GM19397 (cell line): ENCODE measurements around the gene SH3RF3.

ENCODE experiments used
- ATAC-seq: cut with Tn5 transposase; IDR thresholded peaks from one replicate; pipeline ENCODE4 v1.9.1; 2021; ENCODE audit warnings: mild to moderate bottlenecking, moderate library complexity; ENCODE audit not compliant: unreplicated experiment

SH3RF3 gene

DNA sequence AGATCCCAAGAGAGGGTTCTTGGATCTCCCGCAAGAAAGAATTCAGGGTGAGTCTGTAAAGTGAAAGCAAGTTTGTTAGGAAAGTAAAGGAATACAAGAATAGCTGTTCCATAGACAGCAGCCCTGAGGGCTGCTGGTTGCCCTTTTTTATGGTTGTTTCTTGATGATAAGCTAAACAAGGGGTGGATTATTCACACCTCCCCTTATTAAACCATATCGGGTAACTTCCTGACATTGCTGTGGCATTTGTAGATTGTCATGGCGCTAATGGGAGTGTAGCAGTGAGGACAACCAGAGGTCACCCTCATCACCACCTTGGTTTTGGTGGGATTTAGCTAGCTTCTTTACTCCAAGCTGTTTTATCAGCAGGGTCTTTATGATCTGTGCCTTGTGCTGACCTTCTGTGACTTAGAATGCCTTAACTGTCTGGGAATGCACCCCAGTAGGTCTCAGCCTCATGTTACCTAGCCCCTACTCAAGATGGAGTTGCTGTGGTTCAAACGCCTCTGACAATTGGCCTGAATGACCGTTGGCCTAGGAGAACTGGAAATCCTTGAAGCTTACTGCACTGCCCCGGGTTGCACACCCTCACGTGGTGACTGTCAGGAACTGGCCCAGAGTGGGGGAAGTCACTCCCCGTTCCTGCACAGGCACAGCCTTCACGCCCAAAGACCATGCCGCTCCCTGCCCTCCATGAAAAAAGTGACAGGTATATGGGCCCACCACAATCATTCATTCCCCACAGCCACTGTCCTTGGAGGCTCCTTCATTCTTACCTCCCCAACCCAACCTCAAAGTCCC lies 347.8 kb downstream of the SH3RF3 start:
- ATAC-seq, result no peak

DNA sequence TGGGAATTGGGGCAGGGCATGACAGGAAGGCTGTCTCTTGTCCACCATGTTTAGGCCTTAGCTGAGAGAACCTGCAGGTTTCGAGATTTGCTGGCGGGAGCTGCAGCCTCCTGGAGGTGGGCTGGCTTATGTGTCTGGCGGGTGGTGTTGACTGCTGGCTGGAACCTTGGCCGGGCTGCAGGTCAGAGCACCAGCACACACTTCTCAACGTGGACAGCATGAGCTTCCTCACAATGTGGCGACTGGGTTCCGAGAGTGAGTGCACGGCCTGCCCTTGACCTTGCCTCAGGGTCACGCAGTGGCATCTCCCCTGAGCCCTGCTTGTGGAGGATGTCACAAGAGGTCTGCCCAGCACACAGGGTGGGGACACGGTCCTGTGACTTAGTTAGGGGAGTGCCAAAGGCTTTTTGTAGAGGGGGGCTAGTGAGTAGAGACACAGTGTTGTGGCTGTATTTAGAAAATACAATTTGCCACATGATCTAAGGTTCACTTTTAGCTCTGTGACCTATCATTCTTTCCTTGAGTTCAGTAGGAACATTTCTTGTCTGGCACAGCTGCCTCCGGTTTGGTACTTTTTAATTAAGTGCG lies 350.0 kb downstream of the SH3RF3 start:
- no peak for ATAC-seq

GRCh38 chr2:109479804-109480203 lies 350.8 kb downstream of the SH3RF3 start:
- no peak for ATAC-seq

DNA sequence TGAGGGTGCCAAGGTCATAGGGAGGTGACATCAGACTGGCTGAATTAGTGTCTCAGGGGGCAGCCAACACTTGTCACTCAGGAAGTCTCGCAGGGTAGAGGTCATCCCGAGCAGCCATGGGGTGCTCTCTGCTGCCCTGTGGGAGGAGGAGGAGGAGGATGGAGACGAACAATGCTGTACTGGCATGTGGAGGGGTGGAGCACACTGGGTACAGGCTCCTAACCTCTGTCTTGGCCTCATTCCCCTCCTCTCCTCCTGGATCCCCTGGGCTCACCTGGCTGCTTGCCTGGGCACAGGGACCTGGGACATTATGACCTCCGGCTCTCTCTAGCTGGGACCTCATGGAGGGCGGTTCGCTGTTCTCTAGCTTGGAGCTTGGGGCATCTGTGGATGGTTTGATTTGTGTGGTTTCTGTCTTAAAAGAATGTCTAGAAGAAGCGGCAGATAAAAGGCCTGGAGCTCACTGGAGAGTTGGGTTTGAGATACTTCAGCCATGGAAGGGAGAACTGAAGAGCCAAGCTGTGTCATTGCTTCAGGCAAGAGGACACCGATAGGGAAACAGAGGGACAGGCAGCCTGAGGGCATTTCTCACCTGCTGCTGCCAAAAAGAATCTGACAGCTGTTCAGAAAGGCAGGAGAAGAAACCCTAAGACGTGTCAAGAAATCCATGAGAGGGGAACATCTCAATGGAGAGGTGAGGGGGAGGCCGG lies 351.6 kb downstream of the SH3RF3 start:
- ATAC-seq, result no peak

DNA sequence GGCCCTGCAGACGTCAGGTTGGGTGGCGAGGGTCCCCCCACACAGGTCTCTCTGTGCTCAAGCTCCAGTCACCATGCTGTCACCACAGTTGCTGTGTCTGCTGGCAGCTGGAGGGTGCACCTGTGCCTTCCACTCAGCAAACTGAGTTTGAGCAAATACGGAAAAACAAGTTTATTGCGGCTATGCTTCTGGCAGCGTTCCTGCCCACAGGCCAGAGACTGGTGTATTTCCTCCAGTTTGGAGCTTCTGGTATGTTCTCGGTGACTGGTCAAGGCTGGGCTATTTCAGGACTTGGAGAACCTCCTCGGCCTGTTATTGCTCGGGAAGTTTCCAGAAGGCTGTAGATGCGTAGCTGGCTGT lies 352.2 kb downstream of the SH3RF3 start:
- no peak for ATAC-seq

DNA sequence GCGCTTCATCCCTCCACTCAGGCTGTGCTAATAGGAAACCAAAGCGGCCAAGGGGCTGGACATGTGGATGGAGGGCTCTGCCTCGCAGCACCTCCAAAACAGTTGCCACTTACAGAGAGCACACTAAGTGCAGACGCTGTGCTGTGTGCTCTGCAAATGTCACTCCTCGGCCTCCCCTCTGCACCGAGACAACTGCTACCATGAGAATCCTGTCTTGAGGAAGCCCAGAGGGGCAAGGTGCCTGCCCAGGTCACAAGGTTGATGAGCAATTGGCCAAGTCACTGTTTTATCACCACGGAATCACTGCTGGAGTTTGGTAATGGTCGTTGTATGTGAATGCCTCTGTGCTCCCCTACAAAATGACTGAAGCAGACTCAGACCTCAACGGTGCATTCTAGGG lies 352.6 kb downstream of the SH3RF3 start:
- no peak for ATAC-seq

GRCh38 chr2:109482361-109482861 lies 353.4 kb downstream of the SH3RF3 start:
- ATAC-seq, result no peak

DNA sequence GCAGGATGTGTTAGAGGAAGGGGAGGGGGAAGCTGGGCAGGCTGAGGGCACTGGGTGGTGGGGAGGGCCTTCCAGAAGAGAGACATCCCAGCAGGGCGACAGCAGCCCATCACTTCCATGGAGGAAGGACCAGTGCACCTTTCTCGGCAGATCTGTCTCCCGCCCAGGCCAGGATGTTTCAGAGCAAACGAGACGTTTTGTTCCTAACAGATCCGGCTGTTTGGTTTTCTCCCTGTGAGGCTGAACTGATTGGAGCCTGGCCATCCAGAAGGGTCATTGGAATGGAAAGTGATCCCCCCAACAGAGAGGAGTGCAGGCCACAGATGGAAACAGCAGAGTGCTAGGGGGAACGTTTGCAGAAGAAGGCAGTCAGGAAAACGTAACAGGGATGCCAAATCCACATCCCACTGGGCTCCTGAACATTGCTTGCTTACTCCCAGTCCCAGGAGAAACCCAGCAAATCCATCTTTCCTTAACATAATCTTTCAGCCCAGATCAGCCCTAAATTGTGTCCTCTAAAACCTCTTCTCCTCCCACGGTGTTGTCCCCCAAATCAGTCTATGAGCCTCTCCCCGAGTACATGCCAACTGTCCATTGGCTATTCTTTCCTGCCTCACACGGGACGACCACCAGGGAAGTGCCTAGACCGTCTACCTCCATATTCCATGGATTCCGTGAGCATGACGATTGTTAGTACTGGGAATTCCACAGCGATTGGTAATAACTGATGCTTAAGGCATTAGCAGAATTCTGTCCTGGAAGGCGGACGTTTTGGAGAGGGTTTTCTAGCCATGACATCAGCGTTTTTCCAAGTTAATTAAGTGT lies 357.9 kb downstream of the SH3RF3 start:
- no peak for ATAC-seq

GRCh38 chr2:109487536-109487869 lies 358.5 kb downstream of the SH3RF3 start:
- no peak for ATAC-seq

GRCh38 chr2:109487871-109488655 lies 359.1 kb downstream of the SH3RF3 start:
- ATAC-seq, result no peak

GRCh38 chr2:109489296-109489695 lies 360.3 kb downstream of the SH3RF3 start:
- no peak for ATAC-seq

DNA sequence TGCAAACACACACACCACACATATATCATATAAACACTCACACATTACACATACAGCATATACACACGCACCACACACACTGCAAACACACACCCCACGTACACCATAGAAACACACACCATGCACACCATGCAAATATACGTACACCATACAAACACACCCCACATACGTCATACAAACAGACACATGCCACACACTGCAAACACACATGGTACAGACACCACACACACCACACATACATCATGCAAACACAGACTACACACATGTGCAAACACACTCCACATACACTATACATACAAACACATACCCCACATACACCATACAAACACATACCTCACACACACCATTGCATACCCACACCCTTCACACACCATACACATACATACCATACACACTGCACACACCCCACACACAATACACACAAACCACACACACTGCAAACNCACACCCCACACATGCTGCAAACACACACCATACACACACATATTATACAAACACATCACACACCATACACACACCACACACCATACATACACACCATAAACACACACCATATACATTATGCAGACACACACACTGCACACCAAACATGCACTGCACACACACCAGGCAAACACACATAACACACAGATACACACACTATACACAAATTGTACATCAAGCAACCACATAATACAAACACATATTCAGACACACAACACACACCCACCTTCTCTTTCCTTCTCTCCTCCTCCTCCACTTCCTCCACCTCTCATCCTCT lies 364.4 kb downstream of the SH3RF3 start:
- ATAC-seq, result no peak

DNA sequence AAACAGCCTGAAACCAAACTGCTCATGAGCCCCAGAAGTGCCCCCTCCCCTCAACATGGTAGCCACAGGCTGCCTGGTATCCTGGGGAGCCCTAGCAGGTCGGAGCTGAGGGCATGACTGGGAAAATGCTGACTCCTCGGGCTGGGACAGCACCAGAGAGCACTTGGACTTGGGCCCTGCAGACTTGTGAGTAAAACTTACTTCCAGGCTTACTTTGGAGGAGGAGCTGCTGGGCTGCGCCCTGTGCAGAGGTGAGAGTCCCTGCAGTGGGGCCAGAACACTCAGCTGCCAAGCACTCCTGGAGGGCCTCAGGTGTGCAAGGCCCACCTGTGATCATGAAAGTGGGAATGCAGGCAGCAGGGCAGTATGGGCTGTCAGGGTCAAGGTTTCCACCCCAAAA lies 365.3 kb downstream of the SH3RF3 start:
- no peak for ATAC-seq

GRCh38 chr2:109497463-109497862 lies 368.5 kb downstream of the SH3RF3 start:
- no peak for ATAC-seq

- ATAC-seq, result no peak
These were observed 369.2 kb downstream of the SH3RF3 start for GRCh38 chr2:109497911-109498870.

GRCh38 chr2:109498906-109499305 lies 369.9 kb downstream of the SH3RF3 start:
- no peak for ATAC-seq

DNA sequence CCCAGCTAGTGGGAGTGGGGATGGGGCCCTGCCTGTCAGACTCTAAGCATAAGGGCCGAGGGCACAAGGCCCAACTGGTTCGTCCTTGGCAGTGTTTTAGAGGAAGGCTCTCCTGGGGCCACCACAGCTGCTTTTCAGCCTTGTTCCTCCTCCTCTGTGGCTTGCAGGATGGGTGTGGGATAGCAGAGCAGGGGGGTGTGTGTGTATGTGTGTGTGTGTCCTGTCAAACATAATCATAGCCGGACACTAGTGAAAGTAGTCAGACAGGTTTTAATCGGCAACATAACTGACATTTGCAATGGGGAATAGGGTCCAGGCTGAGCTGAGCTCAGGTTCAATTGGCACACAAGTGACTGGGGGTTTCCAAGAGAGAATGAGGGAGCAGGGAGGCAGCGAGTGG lies 370.6 kb downstream of the SH3RF3 start:
- ATAC-seq, result no peak

DNA sequence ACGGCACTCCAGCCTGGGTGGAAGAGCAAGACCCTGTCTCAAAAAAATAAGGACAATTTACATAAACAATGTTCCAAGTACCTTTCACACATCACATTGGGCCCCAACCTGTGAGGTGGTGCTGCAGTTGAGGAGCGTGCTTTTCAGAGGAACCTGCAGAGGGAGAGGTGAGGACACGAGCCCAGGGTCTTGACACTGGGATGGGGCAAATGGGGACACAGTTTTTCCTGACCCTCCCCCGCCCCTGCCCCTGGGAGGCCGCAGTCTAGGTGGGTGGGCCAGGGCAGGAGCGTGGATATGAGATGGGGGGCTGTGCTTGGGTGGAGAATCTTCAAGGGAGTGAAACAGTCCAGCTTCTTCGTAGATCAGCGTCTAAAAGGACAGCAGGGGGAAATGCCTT lies 371.9 kb downstream of the SH3RF3 start:
- ATAC-seq, result no peak

GRCh38 chr2:109501461-109501860 lies 372.5 kb downstream of the SH3RF3 start:
- ATAC-seq, result no peak
